ENCODE measurements around the gene ST3GAL4.

The ST3GAL4 gene

GRCh38 chr11:126408901-126409619 is 53.6 kb downstream of the ST3GAL4 start:
- DNase-seq (ENCODE audit: insufficient read length) (no peak), FAIRE-seq (no peak)
- TF ChIP-seq POLR2AphosphoS5 (IDR thresholded peaks at IDR 0.05; ENCODE audit: low read depth, low read length) (no peak), TAF1 (IDR thresholded peaks at IDR 0.05; ENCODE audit: borderline replicate concordance, low read depth, low read length) (no peak), POLR2A (IDR thresholded peaks at IDR 0.05; ENCODE audit: low read depth, low read length) (no peak)

GRCh38 chr11:126409620-126409985 is 54.1 kb downstream of the ST3GAL4 start:
- FAIRE-seq (no peak), DNase-seq (ENCODE audit: insufficient read length) (no peak)

GRCh38 chr11:126410649-126411048 is 55.2 kb downstream of the ST3GAL4 start:
- FAIRE-seq (no peak), DNase-seq (ENCODE audit: insufficient read length) (no peak)
- TF ChIP-seq POLR2AphosphoS5 (IDR thresholded peaks at IDR 0.05; ENCODE audit: low read depth, low read length) (no peak), TAF1 (IDR thresholded peaks at IDR 0.05; ENCODE audit: borderline replicate concordance, low read depth, low read length) (no peak), POLR2A (IDR thresholded peaks at IDR 0.05; ENCODE audit: low read depth, low read length) (no peak)

More at GRCh38 chr11:126409620-126409985, 54.1 kb downstream of the ST3GAL4 start:
- TF ChIP-seq POLR2AphosphoS5 (IDR thresholded peaks at IDR 0.05; ENCODE audit: low read depth, low read length) (no peak), POLR2A (IDR thresholded peaks at IDR 0.05; ENCODE audit: low read depth, low read length) (no peak), TAF1 (IDR thresholded peaks at IDR 0.05; ENCODE audit: borderline replicate concordance, low read depth, low read length) (no peak)

DNA sequence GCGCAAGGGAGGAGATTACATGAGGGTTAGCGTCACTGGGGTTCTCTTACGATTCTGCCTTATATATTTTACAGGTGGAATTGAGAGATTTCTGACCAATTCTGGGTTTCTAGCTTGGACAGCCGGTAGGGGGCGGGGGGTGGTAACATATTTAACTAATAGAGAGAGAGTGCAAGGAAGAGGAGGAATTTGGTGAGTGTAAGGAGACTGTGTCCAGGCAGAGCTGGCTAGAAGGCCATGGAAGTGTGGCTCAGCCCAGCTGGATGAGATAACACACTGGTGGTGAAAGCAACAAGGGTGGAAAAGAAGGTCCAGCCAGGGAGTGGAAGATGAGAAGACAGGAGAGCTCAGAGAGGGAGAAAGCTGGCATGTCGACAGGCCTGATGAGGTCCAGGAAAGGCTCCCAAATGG is 56.5 kb downstream of the ST3GAL4 start:
- no peak for DNase-seq (ENCODE audit: insufficient read length)
- no peak for TF ChIP-seq POLR2AphosphoS5 (IDR thresholded peaks at IDR 0.05; ENCODE audit: low read depth, low read length)
- no peak for TF ChIP-seq POLR2A (IDR thresholded peaks at IDR 0.05; ENCODE audit: low read depth, low read length)
- no peak for TF ChIP-seq TAF1 (IDR thresholded peaks at IDR 0.05; ENCODE audit: borderline replicate concordance, low read depth, low read length)
- FAIRE-seq: no peak

DNA sequence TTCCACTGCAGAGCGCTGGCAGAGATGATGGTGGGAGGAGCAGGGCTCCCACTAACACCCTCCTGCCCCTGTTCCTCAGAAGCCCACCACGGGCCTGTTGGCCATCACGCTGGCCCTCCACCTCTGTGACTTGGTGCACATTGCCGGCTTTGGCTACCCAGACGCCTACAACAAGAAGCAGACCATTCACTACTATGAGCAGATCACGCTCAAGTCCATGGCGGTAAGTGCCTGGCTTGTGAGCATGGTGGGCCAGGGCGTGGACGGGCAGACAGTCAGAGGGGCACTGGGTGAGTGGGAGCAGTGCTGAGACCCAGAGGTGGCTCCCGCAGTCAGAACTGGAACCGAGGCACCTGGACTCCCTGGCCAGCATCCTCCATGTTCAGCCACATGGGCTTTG is 57.9 kb downstream of the ST3GAL4 start:
- no peak for FAIRE-seq
- DNase-seq (ENCODE audit: insufficient read length): no peak
- TF ChIP-seq POLR2AphosphoS5 (IDR thresholded peaks at IDR 0.05; ENCODE audit: low read depth, low read length): no peak
- TF ChIP-seq TAF1 (IDR thresholded peaks at IDR 0.05; ENCODE audit: borderline replicate concordance, low read depth, low read length): no peak
- TF ChIP-seq POLR2A (IDR thresholded peaks at IDR 0.05; ENCODE audit: low read depth, low read length): no peak

- no peak for DNase-seq (ENCODE audit: insufficient read length)
- no peak for FAIRE-seq
- no peak for TF ChIP-seq TAF1 (IDR thresholded peaks at IDR 0.05; ENCODE audit: borderline replicate concordance, low read depth, low read length)
- no peak for TF ChIP-seq POLR2A (IDR thresholded peaks at IDR 0.05; ENCODE audit: low read depth, low read length)
- TF ChIP-seq POLR2AphosphoS5 (IDR thresholded peaks at IDR 0.05; ENCODE audit: low read depth, low read length): no peak
These were observed 58.4 kb downstream of the ST3GAL4 start for GRCh38 chr11:126413843-126414405.

- FAIRE-seq (no peak), DNase-seq (ENCODE audit: insufficient read length) (no peak)
- TF ChIP-seq POLR2A (IDR thresholded peaks at IDR 0.05; ENCODE audit: low read depth, low read length) (no peak), POLR2AphosphoS5 (IDR thresholded peaks at IDR 0.05; ENCODE audit: low read depth, low read length) (no peak), TAF1 (IDR thresholded peaks at IDR 0.05; ENCODE audit: borderline replicate concordance, low read depth, low read length) (no peak)
These were observed 59.1 kb downstream of the ST3GAL4 start for GRCh38 chr11:126414615-126415014.

DNA sequence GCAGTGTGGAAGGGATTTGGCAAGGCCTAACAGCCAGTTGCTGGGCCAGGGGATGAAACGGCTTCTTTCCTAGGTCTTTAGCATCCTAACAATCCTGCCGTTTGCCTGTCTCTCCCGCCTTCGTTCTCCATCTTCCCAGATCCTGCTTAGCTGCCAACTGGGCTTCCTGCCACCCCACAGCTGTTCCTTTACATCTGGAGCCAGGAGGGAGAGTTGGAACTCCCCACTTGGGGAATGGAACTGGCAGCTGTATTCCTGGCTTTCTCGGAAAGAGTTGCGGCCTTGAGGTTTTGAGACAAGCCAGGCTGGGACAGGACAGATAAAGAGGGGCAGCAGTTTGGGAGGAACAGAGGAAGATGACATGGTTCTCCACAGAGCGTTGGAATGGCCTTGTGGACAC is 59.6 kb downstream of the ST3GAL4 start:
- FAIRE-seq: no peak
- TF ChIP-seq POLR2AphosphoS5 (IDR thresholded peaks at IDR 0.05; ENCODE audit: low read depth, low read length): no peak
- no peak for TF ChIP-seq TAF1 (IDR thresholded peaks at IDR 0.05; ENCODE audit: borderline replicate concordance, low read depth, low read length)
- TF ChIP-seq POLR2A (IDR thresholded peaks at IDR 0.05; ENCODE audit: low read depth, low read length): no peak
- no peak for DNase-seq (ENCODE audit: insufficient read length)

- DNase-seq (ENCODE audit: insufficient read length) (no peak), FAIRE-seq (no peak)
- TF ChIP-seq TAF1 (IDR thresholded peaks at IDR 0.05; ENCODE audit: borderline replicate concordance, low read depth, low read length) (no peak), POLR2A (IDR thresholded peaks at IDR 0.05; ENCODE audit: low read depth, low read length) (no peak)
These were observed 60.4 kb downstream of the ST3GAL4 start for GRCh38 chr11:126415669-126416420.

DNA sequence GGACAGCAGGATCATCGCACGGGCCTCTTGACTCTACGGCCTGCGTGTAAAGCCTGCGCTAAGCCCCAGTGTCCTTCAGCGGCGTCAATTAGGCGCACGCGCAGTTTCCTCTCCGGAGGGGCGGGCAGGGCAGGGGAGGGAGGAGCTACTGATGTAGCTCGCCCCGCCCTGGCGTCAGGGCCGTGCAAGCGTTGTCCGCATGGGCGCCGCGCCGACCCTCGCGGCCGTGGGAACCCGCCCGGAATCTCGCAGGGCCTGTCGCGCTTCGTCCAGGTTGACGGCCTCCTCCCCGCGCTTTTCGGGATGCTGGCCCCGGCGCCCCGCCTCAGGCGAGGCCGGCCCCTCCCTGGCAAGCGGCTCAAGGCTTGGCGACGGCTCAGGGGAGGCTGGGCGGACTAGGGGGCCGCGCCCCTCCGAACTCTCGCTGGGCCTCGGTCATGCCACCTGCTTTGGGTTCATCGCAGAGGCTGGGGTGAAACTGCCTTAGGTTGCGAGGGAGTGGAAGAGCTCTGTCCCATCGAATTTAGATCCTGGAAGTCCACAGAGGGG is 61.1 kb downstream of the ST3GAL4 start:
- peak; percentile 68 for DNase-seq (ENCODE audit: insufficient read length)
- no peak for TF ChIP-seq POLR2AphosphoS5 (IDR thresholded peaks at IDR 0.05; ENCODE audit: low read depth, low read length)
- TF ChIP-seq TAF1 (IDR thresholded peaks at IDR 0.05; ENCODE audit: borderline replicate concordance, low read depth, low read length): no peak
- TF ChIP-seq POLR2A (IDR thresholded peaks at IDR 0.05; ENCODE audit: low read depth, low read length): no peak
- FAIRE-seq: peak; percentile 81

GRCh38 chr11:126417091-126417862 is 61.8 kb downstream of the ST3GAL4 start:
- no peak for TF ChIP-seq TAF1 (IDR thresholded peaks at IDR 0.05; ENCODE audit: borderline replicate concordance, low read depth, low read length)
- no peak for TF ChIP-seq POLR2AphosphoS5 (IDR thresholded peaks at IDR 0.05; ENCODE audit: low read depth, low read length)
- TF ChIP-seq POLR2A (IDR thresholded peaks at IDR 0.05; ENCODE audit: low read depth, low read length): no peak
- no peak for FAIRE-seq
- DNase-seq (ENCODE audit: insufficient read length): no peak

All from GM12892 (cell line).